NCI-H526 treated with DMSO at 0.1 percent for 48 hours (cell line): ENCODE results near the gene RNF130.
"Not testable (repeated sequence)": the region's sequence is repeated elsewhere in the genome, so short reads cannot be mapped to it uniquely, and the experiment has no call there.

Experiments
- DNase-seq: peaks from one replicate; lab custom pipeline; 2025; lab: John Stamatoyannopoulos, UW

The RNF130 gene

GRCh38 chr5:180103487-180104167, 32.1 kb upstream of the RNF130 start:
- no peak for DNase-seq

GRCh38 chr5:180102636-180103035, 31.1 kb upstream of the RNF130 start:
- DNase-seq: no peak

- no peak for DNase-seq
Observed at GRCh38 chr5:180101451-180102105, 30.0 kb upstream of the RNF130 start.

- DNase-seq: no peak
Observed at GRCh38 chr5:180100621-180101450, 29.3 kb upstream of the RNF130 start.

GRCh38 chr5:180099733-180100611, 28.4 kb upstream of the RNF130 start:
- DNase-seq: no peak

GRCh38 chr5:180098991-180099732, 27.6 kb upstream of the RNF130 start:
- DNase-seq: no peak

- no peak for DNase-seq
Observed at GRCh38 chr5:180098526-180098925, 27.0 kb upstream of the RNF130 start.

- no peak for DNase-seq
Observed at GRCh38 chr5:180097926-180098325, 26.4 kb upstream of the RNF130 start.

GRCh38 chr5:180097163-180097894, 25.8 kb upstream of the RNF130 start:
- DNase-seq: no peak

- no peak for DNase-seq
Observed at GRCh38 chr5:180096616-180097015, 25.1 kb upstream of the RNF130 start.

GRCh38 chr5:180095545-180095944, 24.0 kb upstream of the RNF130 start:
- no peak for DNase-seq

- no peak for DNase-seq
Observed at GRCh38 chr5:180093651-180094382, 22.3 kb upstream of the RNF130 start.

GRCh38 chr5:180093241-180093640, 21.7 kb upstream of the RNF130 start:
- no peak for DNase-seq

GRCh38 chr5:180090769-180091546, 19.4 kb upstream of the RNF130 start:
- DNase-seq: no peak

GRCh38 chr5:180090098-180090768, 18.7 kb upstream of the RNF130 start:
- no peak for DNase-seq

GRCh38 chr5:180089628-180090027, 18.1 kb upstream of the RNF130 start:
- not testable (repeated sequence) for DNase-seq

- DNase-seq: no peak
Observed at GRCh38 chr5:180088561-180088960, 17.0 kb upstream of the RNF130 start.

GRCh38 chr5:180086816-180087399, 15.3 kb upstream of the RNF130 start:
- DNase-seq: no peak
